Neural cell (in vitro differentiated cells): ENCODE results near the gene FUT8. TPM values are rescaled to one million over a fixed set of nuclear protein-coding genes. Genes with fewer than 3 reads are reported as not detected.

Source experiments
- H2AFZ ChIP-seq: fragments of 200-600, 300-800 bp; sonication (generic), shearing (Covaris generic); 2 replicates; pipeline ENCODE4 v1.6.0; 2014; ENCODE audit warnings: low read depth, mild to moderate bottlenecking, antibody characterized with exemption, low read length, moderate library complexity
- H3F3A ChIP-seq: fragments of 200-600 bp; shearing (Covaris generic); 2 replicates; pipeline ENCODE4 v1.6.1; 2016; ENCODE audit warnings: mild to moderate bottlenecking, moderate library complexity, mixed read lengths, antibody characterized with exemption, low read length; ENCODE audit not compliant: insufficient read depth, poor library complexity, severe bottlenecking
- H3K27ac ChIP-seq: fragments of 200-600, 300-800 bp; sonication (generic), shearing (Covaris generic); 2 replicates; pipeline ENCODE4 v1.5.1; 2014; ENCODE audit warnings: mild to moderate bottlenecking, low read length, moderate library complexity
- H3K27me3 ChIP-seq: fragments of 300-800, 200-600 bp; sonication (generic), shearing (Covaris generic); 2 replicates; pipeline ENCODE4 v1.6.0; 2014; ENCODE audit warnings: mild to moderate bottlenecking, low read depth, low read length, moderate library complexity; ENCODE audit not compliant: insufficient read depth
- H3K36me3 ChIP-seq: fragments of 300-800, 200-600 bp; sonication (generic), shearing (Covaris generic); 2 replicates; pipeline ENCODE4 v1.5.1; 2014; ENCODE audit warnings: mild to moderate bottlenecking, antibody characterized with exemption, low read length, moderate library complexity; ENCODE audit not compliant: insufficient read depth
- H3K4me2 ChIP-seq: fragments of 300-800, 200-600 bp; sonication (generic), shearing (Covaris generic); 2 replicates; pipeline ENCODE4 v1.6.0; 2014; ENCODE audit warnings: mild to moderate bottlenecking, low read length
- H3K4me3 ChIP-seq: fragments of 300-800, 200-600 bp; sonication (generic), shearing (Covaris generic); 2 replicates; pipeline ENCODE4 v1.5.1; 2014; ENCODE audit warnings: mild to moderate bottlenecking, low read length, moderate library complexity
- H3K79me2 ChIP-seq: fragments of 200-600 bp; shearing (Covaris generic); replicated peaks from 2 replicates; pipeline ENCODE4 v1.6.0; 2014; ENCODE audit warnings: mild to moderate bottlenecking, low read length, moderate library complexity; ENCODE audit not compliant: insufficient read depth
- H3K9ac ChIP-seq: fragments of 300-800, 200-600 bp; sonication (generic), shearing (Covaris generic); 2 replicates; pipeline ENCODE4 v1.6.1; 2016; ENCODE audit warnings: mild to moderate bottlenecking, low read length, mixed read lengths
- H3K9me2 ChIP-seq: fragments of 200-600 bp; shearing (Covaris generic); 2 replicates; pipeline ENCODE4 v1.6.1; 2016; ENCODE audit warnings: mild to moderate bottlenecking, low read length, mixed read lengths; ENCODE audit not compliant: insufficient read depth
- H3K9me3 ChIP-seq: fragments of 200-600, 300-800 bp; sonication (generic), shearing (Covaris generic); 2 replicates; pipeline ENCODE4 v1.6.1; 2016; ENCODE audit warnings: mild to moderate bottlenecking, mixed run types, low read length, moderate library complexity, mixed read lengths
- H4K20me1 ChIP-seq: fragments of 200-600 bp; shearing (Covaris generic); 2 replicates; pipeline ENCODE4 v1.6.1; 2016; ENCODE audit warnings: mild to moderate bottlenecking, mixed run types; ENCODE audit not compliant: insufficient read depth
- CTCF ChIP-seq: fragments of 450-650 bp; IDR thresholded peaks from 2 replicates; pipeline ENCODE4 v1.5.1; 2014; ENCODE audit warnings: antibody characterized with exemption, mild to moderate bottlenecking, moderate library complexity; ENCODE audit not compliant: poor library complexity, severe bottlenecking
- EP300 ChIP-seq: fragments of 450-650 bp; conservative IDR thresholded peaks from 2 replicates; pipeline ENCODE4 v1.6.1; 2014; ENCODE audit warnings: antibody characterized with exemption, mild to moderate bottlenecking, moderate library complexity; ENCODE audit not compliant: poor library complexity, severe bottlenecking
- EZH2 ChIP-seq: fragments of 200-600, 300-800 bp; shearing (Covaris generic), sonication (generic); IDR thresholded peaks from 2 replicates; pipeline ENCODE4 v1.6.1; 2014; ENCODE audit warnings: antibody characterized with exemption, low read length, borderline replicate concordance, mild to moderate bottlenecking; ENCODE audit not compliant: insufficient read depth, poor library complexity, severe bottlenecking
- MXI1 ChIP-seq: fragments of 450-650 bp; conservative IDR thresholded peaks from 2 replicates; pipeline ENCODE4 v1.6.1; 2014; ENCODE audit warnings: antibody characterized with exemption, mild to moderate bottlenecking; ENCODE audit not compliant: poor library complexity, severe bottlenecking
- POLR2AphosphoS5 ChIP-seq: IDR thresholded peaks from 2 replicates; pipeline ENCODE4 v1.6.1; 2012
- RAD21 ChIP-seq: fragments of 450-650 bp; conservative IDR thresholded peaks from 2 replicates; pipeline ENCODE4 v1.6.1; 2014; ENCODE audit warnings: antibody characterized with exemption, mild to moderate bottlenecking, moderate library complexity
- REST ChIP-seq: IDR thresholded peaks from 2 replicates; pipeline ENCODE4 v1.6.1; 2012; ENCODE audit warnings: borderline replicate concordance
- SMC3 ChIP-seq: fragments of 450-650 bp; conservative IDR thresholded peaks from 2 replicates; pipeline ENCODE4 v1.6.1; 2014; ENCODE audit warnings: antibody characterized with exemption, mild to moderate bottlenecking, moderate library complexity; ENCODE audit not compliant: poor library complexity
- TAF1 ChIP-seq: IDR thresholded peaks from 2 replicates; pipeline ENCODE4 v1.6.1; 2012; ENCODE audit warnings: low read depth
- polyA plus RNA-seq: library from polyadenylated mRNA; depleted of rRNA; stranded (reverse); fragments of >200 nt; gene quantifications from 2 replicates; pipeline ENCODE4 v1.2.3, GENCODE V29; 2014

FUT8 gene
- polyA plus RNA-seq, 1 donor from 2014 or later: 72.8 TPM

- H3K9me2 ChIP-seq: no peaks in the 10 kb centered on the region
- TF ChIP-seq TAF1 (no peak), MXI1 (no peak), EZH2 (no peak), CTCF (no peak), POLR2AphosphoS5 (no peak), EP300 (no peak), RAD21 (no peak)
Observed at GRCh38 chr14:65558363-65558762, 145.8 kb downstream of the FUT8 start.

GRCh38 chr14:65560340-65561027, 148.0 kb downstream of the FUT8 start:
- Histone ChIP-seq H4K20me1 (no peaks in the 10 kb centered on the region), H3K27me3 (no peaks in the 10 kb centered on the region), H3K9me2 (no peaks in the 10 kb centered on the region), H3K4me2 (peak overlapping the region; percentile 29), H3F3A (peaks cover 7% of the 10 kb centered on the region), H2AFZ (no peak overlapping the region), H3K36me3 (no peaks in the 10 kb centered on the region), H3K9me3 (no peaks in the 10 kb centered on the region), H3K79me2 (peaks cover 22% of the 10 kb centered on the region), H3K4me3 (peak overlapping the region; percentile 16), H3K27ac (peak overlapping the region; percentile 64), H3K9ac (no peak overlapping the region)
- TF ChIP-seq CTCF: no peak
- TF ChIP-seq RAD21: no peak
- peak; percentile 68 for TF ChIP-seq REST
- no peak for TF ChIP-seq MXI1
- TF ChIP-seq EZH2: no peak
- TF ChIP-seq EP300: peak; percentile 96
- no peak for TF ChIP-seq TAF1
- TF ChIP-seq POLR2AphosphoS5: peak; percentile 85
- no peak for TF ChIP-seq SMC3

More at GRCh38 chr14:65558363-65558762, 145.8 kb downstream of the FUT8 start:
- Histone ChIP-seq H3K36me3 (no peaks in the 10 kb centered on the region), H3K4me2 (no peak overlapping the region), H3K4me3 (no peak overlapping the region), H3K79me2 (peaks cover 40% of the 10 kb centered on the region), H3K9me3 (no peaks in the 10 kb centered on the region), H4K20me1 (no peaks in the 10 kb centered on the region), H2AFZ (no peak overlapping the region), H3K9ac (no peak overlapping the region), H3K27me3 (no peaks in the 10 kb centered on the region), H3K27ac (no peak overlapping the region), H3F3A (peaks cover 7% of the 10 kb centered on the region)
